ENCODE results near the gene RANBP17.
A peak's percentile ranks its signal among the peaks of the same experiment; 100 is the strongest.
"Not testable (repeated sequence)": the region's sequence is repeated elsewhere in the genome, so short reads cannot be mapped to it uniquely, and the experiment has no call there.

Gene RANBP17

GRCh38 chr5:170861917-170862766 is at the start of gene RANBP17:
Gene RANBP17, plus strand, starts transcription at chr5:170862018.
- DNase-seq: peak; percentile 35

GRCh38 chr5:170813231-170813630 is 48.6 kb upstream of the RANBP17 start:
- no peak for DNase-seq

GRCh38 chr5:170817195-170817594 is 44.6 kb upstream of the RANBP17 start:
- DNase-seq: no peak

GRCh38 chr5:170818232-170818631 is 43.6 kb upstream of the RANBP17 start:
- no peak for DNase-seq

- DNase-seq: no peak
Measured at GRCh38 chr5:170819824-170820223, 42.0 kb upstream of the RANBP17 start.

GRCh38 chr5:170821257-170821800 is 40.5 kb upstream of the RANBP17 start:
- no peak for DNase-seq

- no peak for DNase-seq
Measured at GRCh38 chr5:170826117-170826516, 35.7 kb upstream of the RANBP17 start.

GRCh38 chr5:170832241-170832640 is 29.6 kb upstream of the RANBP17 start:
- DNase-seq: no peak

- not testable (repeated sequence) for DNase-seq
Measured at GRCh38 chr5:170833981-170834380, 27.8 kb upstream of the RANBP17 start.

- DNase-seq: no peak
Measured at GRCh38 chr5:170836226-170836625, 25.6 kb upstream of the RANBP17 start.

GRCh38 chr5:170843870-170844269 is 17.9 kb upstream of the RANBP17 start:
- DNase-seq: no peak

- no peak for DNase-seq
Measured at GRCh38 chr5:170844651-170845050, 17.2 kb upstream of the RANBP17 start.

- no peak for DNase-seq
Measured at GRCh38 chr5:170846416-170846815, 15.4 kb upstream of the RANBP17 start.

- no peak for DNase-seq
Measured at GRCh38 chr5:170846846-170847245, 15.0 kb upstream of the RANBP17 start.

GRCh38 chr5:170848033-170848432 is 13.8 kb upstream of the RANBP17 start:
- no peak for DNase-seq

- no peak for DNase-seq
Measured at GRCh38 chr5:170849374-170849773, 12.4 kb upstream of the RANBP17 start.

GRCh38 chr5:170854566-170854965 is 7.3 kb upstream of the RANBP17 start:
- DNase-seq: no peak

GRCh38 chr5:170857066-170857465 is 4.8 kb upstream of the RANBP17 start:
- DNase-seq: no peak

- no peak for DNase-seq
Measured at GRCh38 chr5:170860415-170860814, 1.4 kb upstream of the RANBP17 start.

GRCh38 chr5:170860818-170861666 is 776 bp upstream of the RANBP17 start:
- DNase-seq: no peak

- DNase-seq: no peak
Measured at GRCh38 chr5:170861667-170861916, 226 bp upstream of the RANBP17 start.

- no peak for DNase-seq
Measured at GRCh38 chr5:170863646-170864045, 1.8 kb downstream of the RANBP17 start.

GRCh38 chr5:170865622-170866021 is 3.8 kb downstream of the RANBP17 start:
- DNase-seq: no peak

GRCh38 chr5:170867825-170868224 is 6.0 kb downstream of the RANBP17 start:
- no peak for DNase-seq

Measured in DMS79 treated with DMSO at 0.1 percent for 48 hours (cell line).